PC-3 (cell line): Measurements from ENCODE around the gene CASP6.

ENCODE experiments used
- EZH2 ChIP-seq: fragments of 300-600 bp; sonication (generic); IDR thresholded peaks from one replicate; pipeline ENCODE4 v1.6.1; 2017; ENCODE audit warnings: antibody characterized with exemption, mild to moderate bottlenecking, low read length; ENCODE audit not compliant: unreplicated experiment
- EZH2phosphoT487 ChIP-seq: fragments of 300-600 bp; sonication (generic); IDR thresholded peaks from 2 replicates; pipeline ENCODE4 v1.6.1; 2018; ENCODE audit warnings: mild to moderate bottlenecking, antibody characterized with exemption, low read length, borderline replicate concordance
- TF ChIP-seq, protein P1 (sequence below): fragments of 300-600 bp; sonication (generic); conservative IDR thresholded peaks from 2 replicates; pipeline ENCODE4 v1.5.1; 2017; ENCODE audit warnings: antibody characterized with exemption, low read depth, mild to moderate bottlenecking, low read length

DNA sequence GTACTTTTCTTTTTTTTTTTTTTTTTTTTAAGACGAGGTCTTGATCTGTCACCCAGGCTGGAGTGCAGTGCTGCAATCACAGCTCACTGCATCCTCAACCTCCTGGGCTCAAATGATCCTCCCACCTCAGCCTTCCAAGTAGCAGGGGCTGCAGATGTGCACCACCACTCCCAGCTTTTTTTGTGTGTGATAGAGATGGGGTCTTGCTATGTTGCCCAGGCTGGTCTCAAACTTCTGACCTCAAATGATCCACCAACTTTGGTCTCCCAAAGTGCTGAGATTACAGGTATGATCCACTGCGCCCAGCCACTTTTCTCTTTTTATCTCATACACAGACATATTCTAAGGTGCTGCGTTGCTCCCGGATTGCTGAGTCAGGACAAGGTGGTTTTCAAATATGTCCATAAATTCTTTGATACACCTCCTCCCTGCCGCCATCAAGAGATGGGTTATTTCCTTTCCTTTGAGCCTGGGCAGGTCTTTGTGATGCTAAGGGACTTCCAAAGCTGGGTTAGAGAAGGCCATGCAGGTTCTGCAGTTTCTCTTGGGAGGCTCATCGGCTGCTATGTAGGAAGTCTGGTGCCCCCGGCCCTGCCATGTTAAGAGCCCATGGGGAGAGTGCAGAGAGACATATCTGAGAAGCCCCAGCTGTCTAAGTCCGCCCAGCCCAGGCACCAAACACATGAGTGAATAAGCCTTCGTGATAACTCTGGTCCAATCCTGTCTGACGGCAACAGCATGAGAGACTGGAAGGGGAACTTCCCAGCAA is 35.0 kb upstream of the CASP6 start:
- TF ChIP-seq, protein P1, sequence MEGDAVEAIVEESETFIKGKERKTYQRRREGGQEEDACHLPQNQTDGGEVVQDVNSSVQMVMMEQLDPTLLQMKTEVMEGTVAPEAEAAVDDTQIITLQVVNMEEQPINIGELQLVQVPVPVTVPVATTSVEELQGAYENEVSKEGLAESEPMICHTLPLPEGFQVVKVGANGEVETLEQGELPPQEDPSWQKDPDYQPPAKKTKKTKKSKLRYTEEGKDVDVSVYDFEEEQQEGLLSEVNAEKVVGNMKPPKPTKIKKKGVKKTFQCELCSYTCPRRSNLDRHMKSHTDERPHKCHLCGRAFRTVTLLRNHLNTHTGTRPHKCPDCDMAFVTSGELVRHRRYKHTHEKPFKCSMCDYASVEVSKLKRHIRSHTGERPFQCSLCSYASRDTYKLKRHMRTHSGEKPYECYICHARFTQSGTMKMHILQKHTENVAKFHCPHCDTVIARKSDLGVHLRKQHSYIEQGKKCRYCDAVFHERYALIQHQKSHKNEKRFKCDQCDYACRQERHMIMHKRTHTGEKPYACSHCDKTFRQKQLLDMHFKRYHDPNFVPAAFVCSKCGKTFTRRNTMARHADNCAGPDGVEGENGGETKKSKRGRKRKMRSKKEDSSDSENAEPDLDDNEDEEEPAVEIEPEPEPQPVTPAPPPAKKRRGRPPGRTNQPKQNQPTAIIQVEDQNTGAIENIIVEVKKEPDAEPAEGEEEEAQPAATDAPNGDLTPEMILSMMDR = no peak
- TF ChIP-seq EZH2 (no peak), EZH2phosphoT487 (no peak)
